Heart left ventricle (tissue), 16 donors: ENCODE data around the gene UNC93A. TPM values are rescaled to one million over a fixed set of nuclear protein-coding genes. Genes with fewer than 3 reads are reported as not detected.
"Not testable (repeated sequence)": the region's sequence is repeated elsewhere in the genome, so short reads cannot be mapped to it uniquely, and the experiment has no call there.

Experiments used
- ATAC-seq, 4 donors: fragments of 200-7000 bp; cut with Tn5 transposase; one replicate each; pipeline ENCODE4 v1.9.1; 2020 to 2022; ENCODE audit warnings: moderate library complexity in 4 of 4, mild to moderate bottlenecking in 3 of 4, moderate number of reproducible peaks in 1 of 4
- DNase-seq, 5 donors: peaks; one replicate each; pipeline ENCODE4 v3.0.0-alpha.2; 2020
- H3K27ac ChIP-seq, 12 donors: fragments of 200-600 bp; sonication (generic) in 4 of 12; one replicate each; pipeline versions ENCODE4 v1.5.0 to v1.8.0; 2016 to 2022; ENCODE audit warnings: mild to moderate bottlenecking in 2 of 12
- H3K27me3 ChIP-seq, 9 donors: fragments of 200-600 bp; sonication (generic) in 2 of 9; one replicate each; pipeline versions ENCODE4 v1.5.1 to v1.8.0; 2016 to 2022; ENCODE audit warnings: mild to moderate bottlenecking in 3 of 9
- H3K36me3 ChIP-seq, 9 donors: fragments of 200-600 bp; sonication (generic) in 2 of 9; one replicate each; pipeline versions ENCODE4 v1.5.0 to v1.8.0; 2018 to 2022; ENCODE audit warnings: mild to moderate bottlenecking in 2 of 9
- H3K4me1 ChIP-seq, 12 donors: fragments of 200-600 bp; sonication (generic) in 4 of 12; one replicate each; pipeline versions ENCODE4 v1.5.0 to v1.8.0; 2016 to 2022; ENCODE audit warnings: mild to moderate bottlenecking in 3 of 12
- H3K4me3 ChIP-seq, 12 donors: fragments of 200-600 bp; sonication (generic) in 4 of 12; one replicate each; pipeline versions ENCODE4 v1.5.0 to v1.8.0; 2017 to 2022; ENCODE audit warnings: mild to moderate bottlenecking in 9 of 12, moderate library complexity in 4 of 12
- H3K9me3 ChIP-seq, 12 donors: fragments of 200-600 bp; sonication (generic) in 4 of 12; one replicate each; pipeline versions ENCODE4 v1.5.0 to v1.8.0; 2016 to 2022; ENCODE audit warnings: mild to moderate bottlenecking in 1 of 12
- POLR2A ChIP-seq, 2 donors: fragments of 450-650 bp; IDR thresholded peaks; one replicate each; pipeline ENCODE4 v1.6.1; 2017; ENCODE audit warnings: antibody characterized with exemption in 2 of 2, mild to moderate bottlenecking in 2 of 2, moderate library complexity in 2 of 2
- WGBS, 4 donors: extraction: QIAGEN DNeasy Blood & Tissue Kit in 2 of 4; methylation state at CpG; one replicate each; pipeline versions ENCODE4 v1.1.5 to v1.1.7; 2013 to 2018; 5-methylcytosine and 5-hydroxymethylcytosine counted together
- intact Hi-C, 10 donors: fragments of 100-400 bp; cut with DNase I; formaldehyde crosslinking; loops; one replicate each; pipeline versions ENCODE4 v1.11.1 to v1.14.2; 2022
- polyA plus RNA-seq, 2 donors: library from polyadenylated mRNA; stranded (reverse); fragments of 200-250 nt; gene quantifications; one replicate each; pipeline ENCODE4 v1.2.3, GENCODE V29; 2013
- total RNA-seq, 9 donors: library from RNA; depleted of rRNA in 2 of 9; stranded (reverse); fragments of >200 nt in 2 of 9; fragmentation: NEBNext Ultra II Directional in 3 of 9; extraction: Animal tissue kit (Norgen Biotek cat#: 25700) in 3 of 9; gene quantifications; one replicate each; pipeline versions ENCODE4 v1.1.0 to v1.2.4, GENCODE V29; 2016 to 2023
- TF ChIP-seq, protein P1 (sequence below), 12 donors: fragments of 200-600 bp; sonication (generic) in 4 of 12; IDR thresholded peaks; one replicate each; pipeline versions ENCODE4 v1.5.0 to v1.8.0; 2018 to 2022; ENCODE audit warnings: antibody characterized with exemption in 12 of 12, mild to moderate bottlenecking in 5 of 12
- donor health status: ischemic (EF 13 %, LVEDD 7.1; RV severe dilation, severe dysfunction).
- donor health status: healthy with polysubstance abuse.
- donor health status: DM: no; HTN: yes; CAD: no.
- donor health status: DM: no; HTN: no; CAD: no.
- donor health status: ischemic (EF 25% LVEDD 6.9; RV normal size, moderate dysfunction).
- donor health status: ischemic (EF 25% LVEDD 5.7; RV mildly dilated, moderate dysfunction).
- donor health status: healthy.
- donor health status: DM: yes; HTN: yes; CAD: no.
- donor health status: ischemic (EF 35%, LVEDD 5.7; RV mildly dilated, moderate dysfunction).
- donor health status: nonischemic (EF 11% LVEDD 7.7; RV severe dilation, severe dysfunction).
- donor health status: DM: yes; HTN: yes; CAD: no.
- donor health status: PGD.
- donor health status: ischemic (EF 29% LVEDD 5.4; RV normal size, mild dysfunction).
- donor health status: nonischemic (EF 23%, LVEDD 6.1; RV moderate dilation, normal function).

Gene UNC93A
- total and polyA plus RNA-seq, 11 donors, result not detected

DNA sequence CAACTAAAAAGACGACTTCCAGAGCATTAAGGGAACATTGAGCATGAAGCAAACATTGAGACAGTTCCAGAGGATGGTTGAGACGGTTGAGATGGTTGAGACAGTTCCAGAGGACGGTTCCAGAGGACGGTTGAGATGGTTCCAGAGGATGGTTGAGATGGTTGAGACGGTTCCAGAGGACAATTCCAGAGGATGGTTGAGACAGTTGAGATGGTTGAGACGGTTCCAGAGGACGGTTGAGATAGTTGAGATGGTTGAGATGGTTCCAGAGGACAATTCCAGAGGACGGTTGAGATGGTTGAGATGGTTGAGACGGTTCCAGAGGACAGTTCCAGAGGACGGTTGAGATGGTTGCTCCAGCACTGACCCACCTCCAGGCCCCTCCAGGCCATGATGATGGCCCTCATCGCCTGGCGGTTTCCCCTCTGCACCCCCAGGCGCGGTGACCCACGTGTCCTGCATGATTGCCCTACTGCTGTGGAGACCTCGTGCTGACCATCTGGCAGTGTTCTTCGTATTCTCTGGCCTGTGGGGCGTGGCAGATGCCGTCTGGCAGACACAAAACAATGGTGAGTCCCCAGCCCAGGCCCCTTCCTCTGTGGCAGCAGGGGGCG is 16.3 kb downstream of the UNC93A start:
- TF ChIP-seq, protein P1, sequence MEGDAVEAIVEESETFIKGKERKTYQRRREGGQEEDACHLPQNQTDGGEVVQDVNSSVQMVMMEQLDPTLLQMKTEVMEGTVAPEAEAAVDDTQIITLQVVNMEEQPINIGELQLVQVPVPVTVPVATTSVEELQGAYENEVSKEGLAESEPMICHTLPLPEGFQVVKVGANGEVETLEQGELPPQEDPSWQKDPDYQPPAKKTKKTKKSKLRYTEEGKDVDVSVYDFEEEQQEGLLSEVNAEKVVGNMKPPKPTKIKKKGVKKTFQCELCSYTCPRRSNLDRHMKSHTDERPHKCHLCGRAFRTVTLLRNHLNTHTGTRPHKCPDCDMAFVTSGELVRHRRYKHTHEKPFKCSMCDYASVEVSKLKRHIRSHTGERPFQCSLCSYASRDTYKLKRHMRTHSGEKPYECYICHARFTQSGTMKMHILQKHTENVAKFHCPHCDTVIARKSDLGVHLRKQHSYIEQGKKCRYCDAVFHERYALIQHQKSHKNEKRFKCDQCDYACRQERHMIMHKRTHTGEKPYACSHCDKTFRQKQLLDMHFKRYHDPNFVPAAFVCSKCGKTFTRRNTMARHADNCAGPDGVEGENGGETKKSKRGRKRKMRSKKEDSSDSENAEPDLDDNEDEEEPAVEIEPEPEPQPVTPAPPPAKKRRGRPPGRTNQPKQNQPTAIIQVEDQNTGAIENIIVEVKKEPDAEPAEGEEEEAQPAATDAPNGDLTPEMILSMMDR (IDR thresholded peaks at IDR 0.05), result no peak
- no peak for TF ChIP-seq POLR2A (IDR thresholded peaks at IDR 0.05)
- Histone ChIP-seq H3K36me3 (no peaks in the 10 kb centered on the region), H3K27ac (no peak overlapping the region), H3K9me3 (no peaks in the 10 kb centered on the region), H3K4me3 (no peak overlapping the region), H3K27me3 (peaks cover 0 to 4% (median 0%) of the 10 kb centered on the region in 9 donors), H3K4me1 (no peaks in the 10 kb centered on the region)
- intact Hi-C loops, result no loop called here
- DNase-seq (no peak), ATAC-seq (no peak)
- WGBS, 4 donors, result 79 to 88% (median 85%) methylated on average over 19 to 20 of the region's 20 CpGs

DNA sequence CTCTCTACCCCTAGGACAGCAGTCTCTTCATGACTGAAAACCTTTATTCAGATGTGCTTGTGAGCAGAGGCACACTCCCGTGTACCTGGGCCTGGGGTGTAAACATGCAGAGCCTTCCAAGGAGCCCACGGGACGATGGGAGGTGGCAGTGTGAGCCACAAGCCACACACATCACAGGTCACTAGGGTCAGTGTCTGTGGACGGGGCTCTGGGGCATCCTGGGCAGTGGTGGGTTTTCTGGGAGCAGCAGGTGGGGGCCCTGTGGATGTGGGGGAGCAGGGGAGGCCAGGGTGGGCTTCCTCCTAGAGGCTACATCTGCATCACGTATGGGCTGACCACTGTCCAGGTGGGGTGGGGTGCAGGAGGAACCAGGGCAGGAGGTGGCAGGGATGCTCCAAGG is 17.1 kb downstream of the UNC93A start:
- DNase-seq (no peak), ATAC-seq (no peak)
- WGBS, 4 donors, result 76 to 100% (median 89%) methylated on average over 1 to 5 of the region's 5 CpGs
- no peaks in the 10 kb centered on the region for H3K4me1 ChIP-seq
- no peaks in the 10 kb centered on the region for H3K36me3 ChIP-seq
- no peak overlapping the region for H3K4me3 ChIP-seq
- H3K27ac ChIP-seq, result no peak overlapping the region
- intact Hi-C loops, result no loop called here
- peaks cover 0 to 4% (median 0%) of the 10 kb centered on the region in 9 donors for H3K27me3 ChIP-seq
- H3K9me3 ChIP-seq, result no peaks in the 10 kb centered on the region
- TF ChIP-seq, protein P1 (IDR thresholded peaks at IDR 0.05), result no peak
- no peak for TF ChIP-seq POLR2A (IDR thresholded peaks at IDR 0.05)

DNA sequence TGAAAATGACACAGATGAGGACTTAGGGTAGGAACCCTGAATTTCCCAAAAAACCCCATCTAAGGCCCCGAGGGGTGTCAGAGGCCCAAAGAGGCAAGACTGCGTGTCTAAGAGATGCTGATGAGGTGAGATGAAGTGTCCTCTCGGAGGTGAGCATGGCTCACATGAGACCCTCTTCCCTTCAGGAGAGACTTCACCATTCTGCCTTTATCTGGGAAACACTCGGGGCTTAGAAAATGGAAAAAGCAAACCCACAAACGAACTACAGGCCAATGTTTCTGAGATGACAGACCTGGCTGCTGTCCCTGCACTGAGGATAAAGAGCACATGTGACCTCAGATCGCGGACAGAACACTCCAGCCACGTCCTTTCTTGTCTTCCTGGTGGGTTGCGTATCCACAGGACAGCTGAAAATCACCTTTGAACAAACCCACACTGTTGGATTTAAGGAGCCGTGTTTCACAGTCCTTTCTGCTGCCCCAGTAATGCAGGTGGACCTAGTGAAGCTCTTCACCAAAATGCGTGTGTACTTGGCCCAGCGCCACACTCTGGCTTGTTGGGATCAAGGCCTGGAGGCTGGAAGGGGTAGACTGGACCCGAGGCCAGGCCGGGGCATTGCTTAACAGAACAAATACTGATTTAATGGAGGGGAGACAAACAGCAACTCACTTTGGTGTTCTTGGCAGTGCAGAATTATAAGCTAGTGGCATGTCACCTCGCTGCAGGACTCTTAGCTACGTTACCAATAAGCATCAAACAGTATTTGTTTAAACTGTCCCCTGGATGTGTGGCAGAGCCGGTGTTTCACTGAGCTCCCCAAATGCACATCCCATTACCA is 18.5 kb downstream of the UNC93A start:
- H3K27ac ChIP-seq, intact Hi-C loops, DNase-seq, H3K4me3 ChIP-seq, H3K36me3 ChIP-seq, H3K4me1 ChIP-seq, H3K27me3 ChIP-seq, H3K9me3 ChIP-seq: not testable (repeated sequence)
- 64 to 80% (median 74%) methylated on average over 15 to 17 of the region's 17 CpGs for WGBS, 4 donors
- peak in 1 of 4 donors; percentile 31 for ATAC-seq

DNA sequence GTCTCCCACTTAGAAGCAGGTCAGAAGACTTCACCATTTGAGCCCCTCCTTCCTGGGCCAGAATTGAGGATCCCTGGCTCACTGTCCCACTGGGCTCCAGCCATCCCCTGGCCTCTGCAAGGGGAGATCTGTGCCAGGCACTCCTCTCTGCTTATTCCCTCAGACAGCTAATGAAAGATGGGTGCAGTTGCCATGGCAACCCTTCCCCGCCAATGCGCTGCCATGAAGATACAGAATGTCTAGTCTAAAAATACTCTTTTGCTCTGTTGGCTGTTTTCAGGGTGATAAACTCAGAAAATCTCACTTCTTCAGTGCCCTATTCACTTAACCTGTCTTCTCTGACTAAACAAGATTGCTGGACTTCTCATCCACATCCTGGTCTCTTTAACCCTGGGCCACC is 20.2 kb downstream of the UNC93A start:
- intact Hi-C loops, result no loop called here
- TF ChIP-seq, protein P1 (IDR thresholded peaks at IDR 0.05), result no peak
- TF ChIP-seq POLR2A (IDR thresholded peaks at IDR 0.05), result no peak
- no peak overlapping the region for H3K27ac ChIP-seq
- no peaks in the 10 kb centered on the region for H3K36me3 ChIP-seq
- DNase-seq (no peak), ATAC-seq (no peak)
- H3K4me3 ChIP-seq, result no peak overlapping the region
- H3K27me3 ChIP-seq, result peaks cover 0 to 3% (median 0%) of the 10 kb centered on the region in 9 donors
- H3K9me3 ChIP-seq, result no peaks in the 10 kb centered on the region
- H3K4me1 ChIP-seq, result no peaks in the 10 kb centered on the region
- WGBS, 4 donors, result 66 to 85% (median 74%) methylated on average over 2 of the region's 2 CpGs

DNA sequence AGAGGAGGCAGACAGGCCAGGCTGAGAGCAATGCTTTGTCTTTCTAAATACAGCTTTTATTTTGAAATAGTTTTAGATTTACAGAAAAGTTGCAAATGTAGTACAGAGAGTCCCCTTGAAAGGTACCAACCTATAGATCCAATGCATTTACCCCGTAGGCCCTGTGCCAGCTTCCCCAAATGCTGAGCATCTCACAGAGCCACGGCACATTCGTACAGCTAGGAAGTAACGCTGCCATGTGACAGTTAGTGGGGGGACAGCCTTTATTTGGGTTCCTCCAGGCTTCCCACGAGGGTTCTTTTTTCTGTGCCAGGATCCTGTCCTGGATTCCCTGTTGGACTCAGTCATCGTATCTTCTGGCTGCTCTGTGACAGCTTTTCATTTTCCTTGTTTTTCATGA is 20.6 kb downstream of the UNC93A start:
- WGBS, 4 donors, result 77 to 90% (median 84%) methylated on average over 6 of the region's 6 CpGs
- not testable (repeated sequence) for ATAC-seq

More for the DNA sequence above, 20.6 kb downstream of the UNC93A start:
- H3K9me3 ChIP-seq, intact Hi-C loops, H3K27ac ChIP-seq, H3K27me3 ChIP-seq, H3K4me3 ChIP-seq, H3K36me3 ChIP-seq, H3K4me1 ChIP-seq, DNase-seq: not testable (repeated sequence)
